HG03159 (cell line): ENCODE data around the gene CGN.

Experiments used
- ATAC-seq: cut with Tn5 transposase; IDR thresholded peaks from one replicate; pipeline ENCODE4 v1.9.1; 2021; ENCODE audit warnings: mild to moderate bottlenecking, moderate library complexity; ENCODE audit not compliant: unreplicated experiment

The CGN gene

GRCh38 chr1:151546011-151546925, 35.1 kb downstream of the CGN start:
- no peak for ATAC-seq

GRCh38 chr1:151547119-151547899, 36.1 kb downstream of the CGN start:
- ATAC-seq = no peak

- ATAC-seq = no peak
These were observed 36.7 kb downstream of the CGN start for GRCh38 chr1:151547900-151548230.

GRCh38 chr1:151549199-151549598, 38.0 kb downstream of the CGN start:
- ATAC-seq = no peak

GRCh38 chr1:151553659-151554058, 42.5 kb downstream of the CGN start:
- ATAC-seq = no peak

GRCh38 chr1:151556052-151556451, 44.9 kb downstream of the CGN start:
- ATAC-seq = no peak

- ATAC-seq = no peak
These were observed 51.5 kb downstream of the CGN start for GRCh38 chr1:151562661-151563060.

GRCh38 chr1:151563376-151563775, 52.2 kb downstream of the CGN start:
- ATAC-seq = no peak

- ATAC-seq = no peak
These were observed 54.5 kb downstream of the CGN start for GRCh38 chr1:151565502-151566189.

- no peak for ATAC-seq
These were observed 57.5 kb downstream of the CGN start for GRCh38 chr1:151568626-151569088.

GRCh38 chr1:151570819-151571218, 59.6 kb downstream of the CGN start:
- ATAC-seq = no peak

- ATAC-seq = no peak
These were observed 63.7 kb downstream of the CGN start for GRCh38 chr1:151574575-151575529.

GRCh38 chr1:151577173-151577572, 66.0 kb downstream of the CGN start:
- no peak for ATAC-seq

GRCh38 chr1:151578941-151579340, 67.8 kb downstream of the CGN start:
- no peak for ATAC-seq

- no peak for ATAC-seq
These were observed 68.4 kb downstream of the CGN start for GRCh38 chr1:151579436-151580225.

- no peak for ATAC-seq
These were observed 70.3 kb downstream of the CGN start for GRCh38 chr1:151581451-151581850.

GRCh38 chr1:151581921-151582320, 70.7 kb downstream of the CGN start:
- ATAC-seq = no peak

- no peak for ATAC-seq
These were observed 72.6 kb downstream of the CGN start for GRCh38 chr1:151583796-151584195.

GRCh38 chr1:151584278-151584677, 73.1 kb downstream of the CGN start:
- ATAC-seq = no peak
